Osteoblast (primary cell): ENCODE measurements around the gene LURAP1L. TPM values are rescaled to one million over a fixed set of nuclear protein-coding genes. Genes with fewer than 3 reads are reported as not detected.

ENCODE experiments used
- DNase-seq: peaks from one replicate; pipeline ENCODE4 v3.0.0; 2011; ENCODE audit warnings: low spot score, mixed read lengths; ENCODE audit not compliant: insufficient read length; ENCODE audit errors: missing footprints
- H2AFZ ChIP-seq: 2 replicates; pipeline ENCODE4 v1.6.0; 2011; ENCODE audit warnings: mild to moderate bottlenecking, low read length
- H3K27ac ChIP-seq: 2 replicates; pipeline ENCODE4 v1.5.1; 2011; ENCODE audit warnings: mild to moderate bottlenecking, low read depth, low read length, moderate library complexity
- H3K27me3 ChIP-seq: 2 replicates; pipeline ENCODE4 v1.6.0; 2012; ENCODE audit warnings: mild to moderate bottlenecking, control low read depth, inconsistent platforms, low read length, moderate library complexity; ENCODE audit not compliant: insufficient read depth
- H3K36me3 ChIP-seq: 2 replicates; pipeline ENCODE4 v1.5.1; 2011; ENCODE audit warnings: mild to moderate bottlenecking, low read length, control low read depth, moderate library complexity; ENCODE audit not compliant: insufficient read depth
- H3K4me1 ChIP-seq: 2 replicates; pipeline ENCODE4 v1.5.1; 2011; ENCODE audit warnings: mild to moderate bottlenecking, low read length, control low read depth, moderate library complexity; ENCODE audit not compliant: insufficient read depth
- H3K4me2 ChIP-seq: 2 replicates; pipeline ENCODE4 v1.6.0; 2011; ENCODE audit warnings: mild to moderate bottlenecking, low read length; ENCODE audit not compliant: insufficient read depth
- H3K4me3 ChIP-seq: fragments of 200-600 bp; sonication (generic); 3 replicates; pipeline ENCODE4 v1.5.1; 2012; ENCODE audit warnings: mild to moderate bottlenecking, low read length, inconsistent platforms; ENCODE audit not compliant: insufficient read depth
- H3K79me2 ChIP-seq: 2 replicates; pipeline ENCODE4 v1.6.0; 2012; ENCODE audit warnings: mild to moderate bottlenecking, low read length, control low read depth, inconsistent platforms; ENCODE audit not compliant: insufficient read depth
- H3K9me3 ChIP-seq: 2 replicates; pipeline ENCODE4 v1.5.1; 2011; ENCODE audit warnings: low read depth, low read length, control low read depth
- H4K20me1 ChIP-seq: 2 replicates; pipeline ENCODE4 v1.6.0; 2012; ENCODE audit warnings: mild to moderate bottlenecking, low read length, control low read depth; ENCODE audit not compliant: insufficient read depth
- total RNA-seq: library from RNA; depleted of rRNA; stranded (reverse); fragments of >200 nt; gene quantifications from 2 replicates; pipeline ENCODE4 v1.2.3, GENCODE V29; 2012
- TF ChIP-seq, protein P1 (sequence below): IDR thresholded peaks from 2 replicates; pipeline ENCODE4 v1.5.1; 2011; ENCODE audit warnings: mild to moderate bottlenecking, low read depth, low read length, moderate library complexity; ENCODE audit errors: extremely low read depth

The LURAP1L gene
- total RNA-seq, 1 donor = 88.3 TPM

DNA sequence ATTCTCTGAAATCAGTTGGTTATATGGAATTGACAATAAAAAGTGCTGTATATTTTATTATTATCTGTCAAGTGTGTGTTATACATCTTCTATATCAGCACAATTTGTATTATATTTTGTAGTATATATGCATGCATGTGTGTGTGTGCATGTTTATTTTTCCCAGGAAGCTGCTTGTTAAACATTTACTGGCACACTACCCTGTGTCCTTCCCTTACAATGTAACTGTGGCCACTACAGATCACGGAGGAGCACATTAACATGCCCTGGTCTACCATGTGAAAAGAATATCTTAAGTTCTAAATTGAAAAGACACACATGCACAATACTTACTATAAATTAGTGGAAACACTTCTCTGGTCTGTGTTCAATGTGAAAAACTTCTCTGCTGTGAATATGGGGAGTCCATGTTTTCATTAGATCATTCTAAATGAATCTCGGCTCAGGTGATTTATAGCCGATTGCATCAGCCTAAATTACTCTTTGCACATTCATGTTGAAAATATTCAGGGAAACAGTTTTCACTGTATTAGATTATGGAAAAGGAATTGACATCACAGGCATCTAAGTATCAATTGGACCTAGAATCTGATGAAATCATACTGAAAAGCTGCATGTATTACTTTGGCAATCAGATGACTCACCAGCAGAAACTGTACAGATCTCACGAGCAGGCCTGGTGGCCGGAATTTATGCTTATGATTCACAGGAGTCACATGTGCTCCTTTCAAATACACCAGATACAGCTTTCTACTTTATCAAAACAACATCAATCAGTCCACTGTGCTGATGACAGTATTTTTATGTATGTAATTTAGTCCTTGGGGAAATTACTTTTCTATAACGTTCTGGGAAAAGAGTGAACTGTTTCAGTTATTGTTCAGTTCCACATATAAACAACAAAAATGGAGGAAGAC is 39.4 kb downstream of the LURAP1L start:
- H3K36me3 ChIP-seq = peaks cover 5% of the 10 kb centered on the region
- peak overlapping the region; percentile 80 for H3K4me2 ChIP-seq
- DNase-seq = peak; percentile 88
- no peaks in the 10 kb centered on the region for H3K9me3 ChIP-seq
- no peaks in the 10 kb centered on the region for H3K27me3 ChIP-seq
- peak overlapping the region; percentile 51 for H3K4me3 ChIP-seq
- peaks cover 57% of the 10 kb centered on the region for H3K79me2 ChIP-seq
- no peaks in the 10 kb centered on the region for H4K20me1 ChIP-seq
- peak overlapping the region; percentile 98 for H3K27ac ChIP-seq
- peaks cover 72% of the 10 kb centered on the region for H3K4me1 ChIP-seq
- TF ChIP-seq, protein P1, sequence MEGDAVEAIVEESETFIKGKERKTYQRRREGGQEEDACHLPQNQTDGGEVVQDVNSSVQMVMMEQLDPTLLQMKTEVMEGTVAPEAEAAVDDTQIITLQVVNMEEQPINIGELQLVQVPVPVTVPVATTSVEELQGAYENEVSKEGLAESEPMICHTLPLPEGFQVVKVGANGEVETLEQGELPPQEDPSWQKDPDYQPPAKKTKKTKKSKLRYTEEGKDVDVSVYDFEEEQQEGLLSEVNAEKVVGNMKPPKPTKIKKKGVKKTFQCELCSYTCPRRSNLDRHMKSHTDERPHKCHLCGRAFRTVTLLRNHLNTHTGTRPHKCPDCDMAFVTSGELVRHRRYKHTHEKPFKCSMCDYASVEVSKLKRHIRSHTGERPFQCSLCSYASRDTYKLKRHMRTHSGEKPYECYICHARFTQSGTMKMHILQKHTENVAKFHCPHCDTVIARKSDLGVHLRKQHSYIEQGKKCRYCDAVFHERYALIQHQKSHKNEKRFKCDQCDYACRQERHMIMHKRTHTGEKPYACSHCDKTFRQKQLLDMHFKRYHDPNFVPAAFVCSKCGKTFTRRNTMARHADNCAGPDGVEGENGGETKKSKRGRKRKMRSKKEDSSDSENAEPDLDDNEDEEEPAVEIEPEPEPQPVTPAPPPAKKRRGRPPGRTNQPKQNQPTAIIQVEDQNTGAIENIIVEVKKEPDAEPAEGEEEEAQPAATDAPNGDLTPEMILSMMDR = peak; percentile 37
- peak overlapping the region; percentile 58 for H2AFZ ChIP-seq

DNA sequence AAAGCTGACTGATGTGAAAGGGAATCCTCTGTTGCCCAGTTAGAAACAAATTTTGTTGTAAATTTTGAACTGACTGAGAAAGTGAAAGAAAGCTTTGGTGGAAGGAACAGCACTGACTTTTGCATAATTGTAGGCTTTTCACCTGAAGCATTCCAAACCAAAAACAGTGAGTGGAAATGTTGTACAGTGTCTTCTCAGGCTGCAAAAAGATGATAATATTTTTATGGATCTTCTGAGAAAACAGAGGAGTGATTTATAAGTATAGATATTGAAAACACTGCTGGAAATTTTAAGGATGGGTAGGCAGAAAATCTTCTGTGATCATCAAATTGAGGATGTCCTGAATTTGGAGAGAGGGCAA is 40.0 kb downstream of the LURAP1L start:
- H4K20me1 ChIP-seq = no peaks in the 10 kb centered on the region
- no peak overlapping the region for H2AFZ ChIP-seq
- peak overlapping the region; percentile 80 for H3K4me2 ChIP-seq
- no peak for DNase-seq
- H3K4me1 ChIP-seq = peaks cover 72% of the 10 kb centered on the region
- H3K27me3 ChIP-seq = no peaks in the 10 kb centered on the region
- TF ChIP-seq, protein P1 = no peak
- H3K79me2 ChIP-seq = peaks cover 51% of the 10 kb centered on the region
- H3K27ac ChIP-seq = peak overlapping the region; percentile 98
- H3K9me3 ChIP-seq = no peaks in the 10 kb centered on the region
- H3K36me3 ChIP-seq = peaks cover 5% of the 10 kb centered on the region
- H3K4me3 ChIP-seq = peak overlapping the region; percentile 51

GRCh38 chr9:12815888-12816287 is 41.1 kb downstream of the LURAP1L start:
- no peaks in the 10 kb centered on the region for H3K27me3 ChIP-seq
- H2AFZ ChIP-seq = no peak overlapping the region
- TF ChIP-seq, protein P1 = no peak

GRCh38 chr9:12816656-12817101 is 41.9 kb downstream of the LURAP1L start:
- no peaks in the 10 kb centered on the region for H3K9me3 ChIP-seq
- H3K27me3 ChIP-seq = no peaks in the 10 kb centered on the region
- no peak for DNase-seq
- peaks cover 3% of the 10 kb centered on the region for H3K36me3 ChIP-seq
- H3K4me2 ChIP-seq = no peak overlapping the region
- peaks cover 83% of the 10 kb centered on the region for H3K4me1 ChIP-seq
- no peaks in the 10 kb centered on the region for H4K20me1 ChIP-seq
- H2AFZ ChIP-seq = no peak overlapping the region
- no peak overlapping the region for H3K4me3 ChIP-seq
- H3K27ac ChIP-seq = peak overlapping the region; percentile 98
- TF ChIP-seq, protein P1 = no peak
- H3K79me2 ChIP-seq = peaks cover 51% of the 10 kb centered on the region

More at GRCh38 chr9:12815888-12816287, 41.1 kb downstream of the LURAP1L start:
- Histone ChIP-seq H3K79me2 (peaks cover 51% of the 10 kb centered on the region), H3K4me2 (no peak overlapping the region), H3K9me3 (no peaks in the 10 kb centered on the region), H3K4me3 (no peak overlapping the region), H3K4me1 (peaks cover 75% of the 10 kb centered on the region), H3K36me3 (peaks cover 5% of the 10 kb centered on the region), H3K27ac (peak overlapping the region; percentile 98), H4K20me1 (no peaks in the 10 kb centered on the region)
- no peak for DNase-seq
